Epithelial cell of proximal tubule (primary cell): Measurements from ENCODE around the gene ZNF148. TPM values are rescaled to one million over a fixed set of nuclear protein-coding genes. Genes with fewer than 3 reads are reported as not detected.
A peak's percentile ranks its signal among the peaks of the same experiment; 100 is the strongest.

ENCODE experiments used
- DNase-seq: peaks from one replicate; pipeline ENCODE4 v3.0.0-alpha.2; 2011; ENCODE audit warnings: low read depth
- H3K4me3 ChIP-seq: 2 replicates; pipeline ENCODE4 v1.5.1; 2011; ENCODE audit warnings: low read depth, mild to moderate bottlenecking, low read length
- total RNA-seq: library from RNA; depleted of rRNA; stranded (reverse); fragments of >200 nt; gene quantifications from 2 replicates; pipeline ENCODE4 v1.2.3, GENCODE V29; 2015
- TF ChIP-seq, protein P1 (sequence below): conservative IDR thresholded peaks from 2 replicates; pipeline ENCODE4 v1.5.1; 2012; ENCODE audit warnings: low read depth, mild to moderate bottlenecking, low read length

Gene ZNF148
- total RNA-seq, 1 donor from 2014 or later, result 16.3 TPM

DNA sequence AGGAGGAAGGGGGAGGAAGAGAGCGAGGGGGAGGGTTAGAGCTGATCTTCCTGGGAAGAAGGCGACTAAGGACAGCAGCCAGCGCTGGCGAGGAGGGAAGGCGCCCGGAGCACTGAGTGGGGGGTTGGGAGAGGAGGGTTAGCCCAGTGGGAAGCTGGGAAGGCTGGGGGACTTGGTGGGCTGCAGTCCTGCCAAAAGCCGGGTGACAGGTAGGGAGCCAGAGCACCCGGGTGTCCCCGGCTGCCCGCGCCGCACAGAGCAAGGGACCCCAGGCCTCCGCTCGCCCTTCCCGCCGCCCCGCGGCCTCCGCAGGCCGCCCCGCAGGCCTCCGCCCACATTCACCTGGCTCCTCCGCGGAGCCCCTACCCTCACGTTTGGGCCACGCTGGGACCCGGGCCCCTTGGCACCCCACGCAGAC, 163.0 kb downstream of the ZNF148 start:
- no peak for DNase-seq
- peak overlapping the region; percentile 85 for H3K4me3 ChIP-seq
- TF ChIP-seq, protein P1, sequence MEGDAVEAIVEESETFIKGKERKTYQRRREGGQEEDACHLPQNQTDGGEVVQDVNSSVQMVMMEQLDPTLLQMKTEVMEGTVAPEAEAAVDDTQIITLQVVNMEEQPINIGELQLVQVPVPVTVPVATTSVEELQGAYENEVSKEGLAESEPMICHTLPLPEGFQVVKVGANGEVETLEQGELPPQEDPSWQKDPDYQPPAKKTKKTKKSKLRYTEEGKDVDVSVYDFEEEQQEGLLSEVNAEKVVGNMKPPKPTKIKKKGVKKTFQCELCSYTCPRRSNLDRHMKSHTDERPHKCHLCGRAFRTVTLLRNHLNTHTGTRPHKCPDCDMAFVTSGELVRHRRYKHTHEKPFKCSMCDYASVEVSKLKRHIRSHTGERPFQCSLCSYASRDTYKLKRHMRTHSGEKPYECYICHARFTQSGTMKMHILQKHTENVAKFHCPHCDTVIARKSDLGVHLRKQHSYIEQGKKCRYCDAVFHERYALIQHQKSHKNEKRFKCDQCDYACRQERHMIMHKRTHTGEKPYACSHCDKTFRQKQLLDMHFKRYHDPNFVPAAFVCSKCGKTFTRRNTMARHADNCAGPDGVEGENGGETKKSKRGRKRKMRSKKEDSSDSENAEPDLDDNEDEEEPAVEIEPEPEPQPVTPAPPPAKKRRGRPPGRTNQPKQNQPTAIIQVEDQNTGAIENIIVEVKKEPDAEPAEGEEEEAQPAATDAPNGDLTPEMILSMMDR, result no peak

DNA sequence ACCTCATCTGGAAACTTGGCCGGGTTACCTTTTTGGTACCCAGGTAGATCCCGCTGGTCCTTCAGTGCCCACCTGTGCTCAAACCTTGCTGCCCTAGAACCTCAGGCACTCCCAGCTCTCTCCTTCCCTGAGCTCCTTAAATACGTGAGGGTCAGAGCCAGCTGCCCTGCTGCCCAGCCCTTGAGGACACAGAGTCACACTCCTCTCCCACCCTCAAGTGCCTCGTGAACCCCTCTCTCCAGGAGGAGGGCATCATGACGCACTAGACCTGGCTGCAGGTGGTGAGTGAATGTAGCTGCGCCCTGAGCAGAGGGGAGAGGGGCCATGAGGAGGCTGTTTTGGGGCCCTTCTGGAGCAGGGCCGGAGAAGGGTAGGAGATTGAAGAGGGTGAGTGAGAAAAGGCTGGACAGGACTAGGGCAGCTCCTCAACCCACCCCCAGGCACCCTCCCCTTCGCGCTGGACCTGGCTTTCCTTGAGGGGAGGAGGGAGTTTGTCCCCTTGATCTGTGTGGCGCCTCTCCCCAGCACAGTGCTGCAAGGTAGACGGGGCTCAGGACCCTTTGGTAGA, 163.5 kb downstream of the ZNF148 start:
- H3K4me3 ChIP-seq, result peak overlapping the region; percentile 85
- TF ChIP-seq, protein P1, result no peak
- DNase-seq, result no peak

DNA sequence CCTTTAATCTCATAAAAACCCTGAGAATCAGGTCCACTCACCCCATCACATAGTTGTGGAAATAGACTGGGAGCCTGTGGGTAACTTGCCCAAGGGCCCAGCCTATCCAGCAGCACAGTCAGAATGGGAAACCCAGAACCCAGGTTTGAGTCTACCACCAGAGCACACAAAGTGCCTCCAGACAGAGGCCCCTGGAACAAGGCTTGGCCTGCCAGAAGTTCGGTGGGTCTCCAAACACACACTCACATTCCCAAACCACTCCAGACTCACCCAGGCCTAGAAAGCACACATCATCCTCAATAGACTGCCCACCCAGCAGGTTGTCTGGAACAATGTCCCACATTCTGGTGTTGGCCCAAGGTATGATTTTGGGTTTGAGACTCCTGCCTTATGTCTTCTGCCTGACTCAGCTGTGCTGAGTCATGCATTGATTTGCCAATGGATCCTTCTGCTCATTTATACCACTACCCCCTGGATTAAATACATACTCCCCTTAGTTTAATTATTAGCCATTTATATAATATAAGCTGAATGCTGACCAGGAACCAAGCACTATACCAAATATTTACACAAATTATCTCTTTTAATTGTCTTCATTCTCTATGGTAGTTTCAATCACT, 167.1 kb downstream of the ZNF148 start:
- H3K4me3 ChIP-seq, result no peak overlapping the region
- TF ChIP-seq, protein P1, result no peak
- DNase-seq, result no peak

DNA sequence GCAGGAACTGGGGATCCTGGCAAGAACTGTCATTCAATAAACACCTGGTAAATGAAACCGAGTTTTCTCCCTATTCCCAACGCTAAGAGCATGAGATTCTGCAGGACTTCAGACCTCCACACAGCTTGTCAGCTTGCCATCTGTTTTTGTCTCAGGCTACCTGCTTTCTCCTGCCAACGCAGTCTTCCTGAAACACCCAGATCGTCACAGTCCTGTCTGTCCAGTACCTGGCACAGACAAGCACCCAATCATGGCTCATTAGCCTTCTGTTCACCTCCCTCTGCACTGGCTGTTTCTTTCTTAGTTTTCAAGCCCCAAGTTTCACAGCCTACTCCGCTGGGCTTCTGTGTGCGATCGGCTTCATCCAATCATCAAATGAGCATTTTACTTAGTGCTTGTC, 167.6 kb downstream of the ZNF148 start:
- TF ChIP-seq, protein P1, result no peak
- DNase-seq, result no peak
- no peak overlapping the region for H3K4me3 ChIP-seq

DNA sequence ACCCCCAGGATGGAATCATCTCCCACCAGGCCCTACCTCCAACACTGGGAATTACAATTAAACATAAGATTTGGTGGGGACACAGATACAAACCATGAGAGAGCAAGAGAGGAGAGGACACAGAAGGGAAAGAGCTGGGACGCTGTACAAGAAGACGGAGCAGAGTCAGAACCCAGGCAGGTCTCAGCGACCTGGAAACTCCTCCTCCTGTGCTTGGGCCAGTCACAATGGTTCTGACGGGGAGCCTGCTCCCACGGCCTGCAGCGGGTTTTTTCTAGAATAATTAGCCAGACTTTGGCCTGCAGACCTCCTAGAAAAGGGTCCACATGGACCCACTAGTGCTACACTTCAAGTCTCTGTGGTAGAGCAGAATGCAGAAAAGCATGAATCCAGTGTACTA, 168.2 kb downstream of the ZNF148 start:
- H3K4me3 ChIP-seq, result no peak overlapping the region
- DNase-seq, result no peak
- TF ChIP-seq, protein P1, result no peak

DNA sequence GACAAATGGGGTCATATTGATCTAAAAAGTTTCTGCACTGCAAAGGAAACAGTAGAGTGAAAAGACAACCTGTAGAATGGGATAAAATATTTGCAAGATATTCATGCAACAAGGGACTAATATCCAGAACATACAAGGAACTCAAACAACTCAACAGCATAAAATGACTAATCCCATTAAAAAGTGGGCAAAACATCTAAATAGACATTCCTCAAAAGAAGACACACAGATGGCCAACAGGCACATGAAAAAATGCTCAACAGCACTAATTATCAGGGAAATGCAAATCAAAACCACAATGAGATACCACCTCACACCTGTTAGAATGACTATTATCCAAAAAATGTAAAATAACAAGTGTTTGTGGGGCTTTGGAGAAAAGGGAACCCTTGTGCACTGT, 171.4 kb downstream of the ZNF148 start:
- TF ChIP-seq, protein P1, result no peak
- no peak overlapping the region for H3K4me3 ChIP-seq
- no peak for DNase-seq

DNA sequence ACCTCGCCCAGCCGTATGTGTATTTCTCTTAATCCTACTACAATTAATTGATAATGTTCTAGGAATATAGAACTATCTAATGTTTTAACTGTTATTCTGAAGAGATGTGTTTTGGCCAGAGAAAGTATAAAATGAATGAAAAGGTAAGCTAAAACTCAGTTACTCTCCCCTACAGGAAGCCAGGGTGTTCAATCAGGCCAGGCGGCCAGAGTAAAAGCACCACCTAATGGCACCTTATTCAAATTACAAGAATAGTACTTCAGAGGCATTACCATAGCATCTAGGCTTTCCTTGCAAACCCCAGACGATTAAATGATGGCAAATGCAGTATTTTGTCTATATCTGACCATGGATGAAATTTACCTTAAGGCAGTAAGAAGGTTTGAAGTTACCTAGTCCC, 172.9 kb downstream of the ZNF148 start:
- DNase-seq, result no peak
- H3K4me3 ChIP-seq, result no peak overlapping the region
- TF ChIP-seq, protein P1, result peak; percentile 33
